SK-N-SH (cell line): ENCODE results near the gene PORCN. TPM values are rescaled to one million over a fixed set of nuclear protein-coding genes. Genes with fewer than 3 reads are reported as not detected.

Source experiments
- CTCF ChIA-PET: fragments of 300-600, 350-600 bp; formaldehyde crosslinking; extraction: SDS; loops from one replicate; lab custom pipeline; 2021; lab: Yijun Ruan, JAX
- POLR2A ChIA-PET: fragments of 350-600 bp; sonication (Branson Sonifier 250); formaldehyde crosslinking; extraction: SDS; loops from one replicate; lab custom pipeline; 2020; ENCODE audit warnings: antibody characterized with exemption, inconsistent platforms; lab: Yijun Ruan, JAX
- DNase-seq: peaks from one replicate; pipeline ENCODE4 v3.0.0; 2012
- H2AFZ ChIP-seq: fragments of 200-600 bp; sonication (generic); 2 replicates; pipeline ENCODE4 v1.8.1; 2016; ENCODE audit warnings: antibody characterized with exemption, mild to moderate bottlenecking, low read depth
- H3F3A ChIP-seq: fragments of 200-600 bp; sonication (generic); replicated peaks from 2 replicates; pipeline ENCODE3; 2016; ENCODE audit warnings: antibody characterized with exemption, mild to moderate bottlenecking; ENCODE audit not compliant: insufficient read depth
- H3K27ac ChIP-seq, 2 experiments: fragments of 200-500 bp in 1 of 2; fragments of 200-600 bp in 1 of 2; sonication (Bioruptor generic) in 1 of 2; sonication (generic), shearing (Covaris generic) in 1 of 2; 2 replicates each; pipeline versions ENCODE4 v1.5.1 to v1.6.1; 2014 to 2016; ENCODE audit warnings: low read depth in 2 of 2, inconsistent platforms in 1 of 2, low read length in 1 of 2, mild to moderate bottlenecking in 1 of 2, mixed read lengths in 1 of 2
- H3K27me3 ChIP-seq: fragments of 200-600 bp; sonication (generic), shearing (Covaris generic); 2 replicates; pipeline ENCODE4 v1.6.1; 2016; ENCODE audit warnings: mixed run types; ENCODE audit not compliant: insufficient read depth
- H3K36me3 ChIP-seq, 2 experiments: fragments of 200-500 bp in 1 of 2; fragments of 200-600 bp in 1 of 2; sonication (Bioruptor generic) in 1 of 2; sonication (generic) in 1 of 2; replicated peaks in 1 of 2; 2 replicates each; pipeline versions ENCODE3 to v1.5.1; 2014 to 2016; ENCODE audit warnings: low read length in 1 of 2, mild to moderate bottlenecking in 1 of 2; ENCODE audit not compliant: insufficient read depth in 2 of 2, control insufficient read depth in 1 of 2
- H3K4me1 ChIP-seq, 2 experiments: fragments of 200-500 bp in 1 of 2; fragments of 200-600 bp in 1 of 2; sonication (Bioruptor generic) in 1 of 2; sonication (generic), shearing (Covaris generic) in 1 of 2; 2 replicates each; pipeline versions ENCODE4 v1.5.1 to v1.6.1; 2014 to 2016; ENCODE audit warnings: low read depth in 1 of 2, low read length in 1 of 2, mixed run types in 1 of 2; ENCODE audit not compliant: insufficient read depth in 2 of 2, control insufficient read depth in 1 of 2
- H3K4me2 ChIP-seq: fragments of 200-600 bp; sonication (generic), shearing (Covaris generic); 2 replicates; pipeline ENCODE4 v1.6.1; 2017; ENCODE audit warnings: mixed run types
- H3K4me3 ChIP-seq, 2 experiments: fragments of 200-500 bp in 1 of 2; fragments of 200-600 bp in 1 of 2; sonication (Bioruptor generic) in 1 of 2; sonication (generic), shearing (Covaris generic) in 1 of 2; 2 replicates each; pipeline versions ENCODE4 v1.5.1 to v1.8.1; 2014 to 2016; ENCODE audit warnings: low read depth in 2 of 2, inconsistent platforms in 1 of 2, low read length in 1 of 2, mild to moderate bottlenecking in 1 of 2, mixed read lengths in 1 of 2, moderate library complexity in 1 of 2
- H3K79me2 ChIP-seq: fragments of 200-600 bp; sonication (generic); 2 replicates; pipeline ENCODE4 v1.8.1; 2017; ENCODE audit warnings: mild to moderate bottlenecking; ENCODE audit not compliant: insufficient read depth
- H3K9ac ChIP-seq: fragments of 200-600 bp; sonication (generic); 2 replicates; pipeline ENCODE4 v1.6.1; 2017; ENCODE audit warnings: mixed run types
- H3K9me2 ChIP-seq: fragments of 200-600 bp; sonication (generic); 2 replicates; pipeline ENCODE4 v1.6.1; 2017; ENCODE audit warnings: mixed run types
- H3K9me3 ChIP-seq: fragments of 200-600 bp; sonication (generic); 2 replicates; pipeline ENCODE4 v1.6.1; 2017; ENCODE audit warnings: mixed run types, mild to moderate bottlenecking, moderate library complexity
- H4K20me1 ChIP-seq: fragments of 200-600 bp; sonication (generic); 2 replicates; pipeline ENCODE4 v1.6.1; 2017; ENCODE audit warnings: mild to moderate bottlenecking, mixed run types; ENCODE audit not compliant: insufficient read depth
- CHD2 ChIP-seq: fragments of 150-350 bp; IDR thresholded peaks from 2 replicates; pipeline ENCODE4 v1.6.1; 2018; ENCODE audit warnings: low read length; ENCODE audit not compliant: partially characterized antibody
- CTCF ChIP-seq: fragments of 200-600 bp; sonication (generic); IDR thresholded peaks from 2 replicates; pipeline ENCODE4 v1.6.1; 2017; ENCODE audit warnings: antibody characterized with exemption, mild to moderate bottlenecking, moderate library complexity
- FOSL2 ChIP-seq: IDR thresholded peaks from 2 replicates; pipeline ENCODE4 v1.4.0; 2012; ENCODE audit warnings: low read depth, mild to moderate bottlenecking, moderate library complexity, borderline replicate concordance
- GATA2 ChIP-seq: sonication (generic); formaldehyde crosslinking; IDR thresholded peaks from 2 replicates; pipeline ENCODE4 v1.5.0; 2020; ENCODE audit warnings: mild to moderate bottlenecking, missing genetic modification reagents
- NRF1 ChIP-seq: IDR thresholded peaks from 2 replicates; pipeline ENCODE4 v1.6.1; 2012; ENCODE audit warnings: low read depth, mild to moderate bottlenecking, low read length
- POLR2AphosphoS5 ChIP-seq: IDR thresholded peaks from 2 replicates; pipeline ENCODE4 v1.6.1; 2012; ENCODE audit warnings: low read depth, low read length
- RAD21 ChIP-seq: IDR thresholded peaks from 2 replicates; pipeline ENCODE4 v1.6.1; 2012; ENCODE audit warnings: mild to moderate bottlenecking, low read length
- REST ChIP-seq: IDR thresholded peaks from 2 replicates; pipeline ENCODE4 v1.6.1; 2012; ENCODE audit warnings: mild to moderate bottlenecking, low read depth, low read length, moderate library complexity
- RFX5 ChIP-seq: IDR thresholded peaks from 2 replicates; pipeline ENCODE4 v1.6.1; 2012; ENCODE audit warnings: mild to moderate bottlenecking, improper control_type of control experiment, low read length
- RXRA ChIP-seq: IDR thresholded peaks from 2 replicates; pipeline ENCODE4 v1.4.0; 2012; ENCODE audit warnings: low read depth, mild to moderate bottlenecking, borderline replicate concordance
- SIN3A ChIP-seq: IDR thresholded peaks from 2 replicates; pipeline ENCODE4 v1.6.1; 2012; ENCODE audit warnings: low read depth, mild to moderate bottlenecking, low read length, moderate library complexity, borderline replicate concordance
- SMC3 ChIP-seq: IDR thresholded peaks from 2 replicates; pipeline ENCODE4 v1.6.1; 2012; ENCODE audit warnings: low read depth, low read length, improper control_type of control experiment
- TEAD4 ChIP-seq: IDR thresholded peaks from 2 replicates; pipeline ENCODE4 v1.4.0; 2012; ENCODE audit warnings: mild to moderate bottlenecking, borderline replicate concordance; ENCODE audit not compliant: insufficient read depth
- USF1 ChIP-seq: IDR thresholded peaks from 2 replicates; pipeline ENCODE4 v1.4.0; 2012; ENCODE audit warnings: low read depth, borderline replicate concordance
- USF2 ChIP-seq: fragments of 150-350 bp; IDR thresholded peaks from 2 replicates; pipeline ENCODE4 v1.6.1; 2017; ENCODE audit warnings: antibody characterized with exemption, low read length, low read depth, borderline replicate concordance
- ZBTB33 ChIP-seq: IDR thresholded peaks from 2 replicates; pipeline ENCODE4 v1.4.0; 2012; ENCODE audit warnings: low read depth, borderline replicate concordance
- WGBS: methylation state at CpG from one replicate; pipeline ENCODE4 v1.1.6; 2017; ENCODE audit warnings: low lambda C conversion rate; 5-methylcytosine and 5-hydroxymethylcytosine counted together
- polyA plus RNA-seq, 3 experiments: library from polyadenylated mRNA; depleted of rRNA; stranded (reverse); fragments of >200 nt; gene quantifications; 2 replicates each; pipeline ENCODE4 v1.2.3, GENCODE V29; 2012

PORCN gene
- polyA plus RNA-seq, 1 of the 3 experiments (the other 2 are of a cell fraction): 11.0 TPM

GRCh38 chrX:48478806-48479205 lies 30.0 kb upstream of the PORCN start:
- 40% methylated on average over 1 of the region's 5 CpGs for WGBS
- Histone ChIP-seq H3K9me2 (no peaks in the 10 kb centered on the region), H3K79me2 (peaks cover 32% of the 10 kb centered on the region), H3K9me3 (no peaks in the 10 kb centered on the region), H3K36me3 (no peaks in the 10 kb centered on the region), H4K20me1 (peaks cover 3% of the 10 kb centered on the region; the same call in 1 of the 2 replicates), H3K9ac (no peak overlapping the region), H3F3A (no peaks in the 10 kb centered on the region), H2AFZ (no peak overlapping the region), H3K4me2 (no peak overlapping the region), H3K27me3 (no peaks in the 10 kb centered on the region; the same call in 1 of the 2 replicates), H3K4me3 (no peak overlapping the region)
- CTCF ChIA-PET: no interaction called here
- POLR2A ChIA-PET: no interaction called here
- DNase-seq: no peak
- no peak for TF ChIP-seq CTCF
- no peak for TF ChIP-seq ZBTB33
- TF ChIP-seq RXRA: no peak
- no peak for TF ChIP-seq POLR2AphosphoS5
- no peak for TF ChIP-seq SMC3
- no peak for TF ChIP-seq USF2
- no peak for TF ChIP-seq CHD2
- TF ChIP-seq GATA2 (CRISPR knock-in tag): no peak
- TF ChIP-seq USF1: no peak
- TF ChIP-seq RAD21: no peak
- TF ChIP-seq FOSL2: no peak
- TF ChIP-seq NRF1: no peak
- TF ChIP-seq SIN3A: no peak
- TF ChIP-seq REST: no peak
- TF ChIP-seq TEAD4: no peak
- no peak for TF ChIP-seq RFX5
- TF ChIP-seq, all 33 proteins: peak for 0
- Histone ChIP-seq H3K27ac (no peak overlapping the region), H3K4me1 (peaks cover 0 to 4% of the 10 kb centered on the region in 2 experiments; a peak in 1 of 4 replicates)
